Nephron (organoid): ENCODE data around the gene CACNA2D3.

Experiments used
- H3K27ac Mint-ChIP-seq, 3 experiments: 2 replicates each; pipeline ENCODE4 v1.8.0; 2020; ENCODE audit warnings: mixed read lengths in 3 of 3, mild to moderate bottlenecking in 2 of 3, moderate library complexity in 1 of 3
- H3K27me3 Mint-ChIP-seq: 2 replicates; pipeline ENCODE4 v1.8.0; 2021; ENCODE audit warnings: low read depth, mild to moderate bottlenecking, moderate library complexity, mixed read lengths
- H3K36me3 Mint-ChIP-seq: 2 replicates; pipeline ENCODE4 v1.8.0; 2020; ENCODE audit warnings: low read depth, mixed read lengths
- H3K4me1 Mint-ChIP-seq: 2 replicates; pipeline ENCODE4 v1.8.0; 2020; ENCODE audit warnings: mixed read lengths
- H3K4me3 Mint-ChIP-seq, 3 experiments: 2 replicates each; pipeline ENCODE4 v1.8.0; 2020; ENCODE audit warnings: mild to moderate bottlenecking in 3 of 3, mixed read lengths in 3 of 3, moderate library complexity in 2 of 3
- H3K9me3 Mint-ChIP-seq: 2 replicates; pipeline ENCODE4 v1.8.0; 2020; ENCODE audit warnings: mixed read lengths
- CTCF ChIP-seq, 3 experiments: fragments of 200-600 bp; sonication (generic); IDR thresholded peaks; one replicate each; pipeline ENCODE4 v1.5.0; 2021; ENCODE audit warnings: antibody characterized with exemption in 3 of 3; ENCODE audit not compliant: unreplicated experiment in 3 of 3

CACNA2D3 gene

GRCh38 chr3:54900838-54901591 is 778.7 kb downstream of the CACNA2D3 start:
- Mint-ChIP-seq H3K9me3 (no peaks in the 10 kb centered on the region), H3K4me3 (no peak overlapping the region), H3K27ac (peak overlapping the region in 1 of 3 experiments; percentile 30), H3K36me3 (no peaks in the 10 kb centered on the region), H3K27me3 (peaks cover 9% of the 10 kb centered on the region), H3K4me1 (peaks cover 40% of the 10 kb centered on the region)
- no peak for TF ChIP-seq CTCF (IDR thresholded peaks at IDR 0.05; ENCODE audit: unreplicated experiment in 3 of 3)

GRCh38 chr3:54901906-54902685 is 779.7 kb downstream of the CACNA2D3 start:
- peaks cover 13% of the 10 kb centered on the region for H3K27me3 Mint-ChIP-seq
- TF ChIP-seq CTCF (IDR thresholded peaks at IDR 0.05; ENCODE audit: unreplicated experiment in 3 of 3): no peak

GRCh38 chr3:54905261-54905888 is 783.0 kb downstream of the CACNA2D3 start:
- Mint-ChIP-seq H3K4me3 (no peak overlapping the region), H3K36me3 (no peaks in the 10 kb centered on the region), H3K9me3 (no peaks in the 10 kb centered on the region), H3K4me1 (peaks cover 56% of the 10 kb centered on the region), H3K27ac (no peak overlapping the region), H3K27me3 (peaks cover 9% of the 10 kb centered on the region)
- no peak for TF ChIP-seq CTCF (IDR thresholded peaks at IDR 0.05; ENCODE audit: unreplicated experiment in 3 of 3)

More at GRCh38 chr3:54901906-54902685, 779.7 kb downstream of the CACNA2D3 start:
- no peaks in the 10 kb centered on the region for H3K36me3 Mint-ChIP-seq
- peaks cover 50% of the 10 kb centered on the region for H3K4me1 Mint-ChIP-seq
- H3K9me3 Mint-ChIP-seq: no peaks in the 10 kb centered on the region
- no peak overlapping the region for H3K27ac Mint-ChIP-seq
- H3K4me3 Mint-ChIP-seq: no peak overlapping the region

- peaks cover 50% of the 10 kb centered on the region for H3K4me1 Mint-ChIP-seq
- no peak overlapping the region for H3K27ac Mint-ChIP-seq
- no peak for TF ChIP-seq CTCF (IDR thresholded peaks at IDR 0.05; ENCODE audit: unreplicated experiment in 3 of 3)
- no peak overlapping the region for H3K4me3 Mint-ChIP-seq
- no peaks in the 10 kb centered on the region for H3K36me3 Mint-ChIP-seq
- H3K27me3 Mint-ChIP-seq: peaks cover 8% of the 10 kb centered on the region
- no peaks in the 10 kb centered on the region for H3K9me3 Mint-ChIP-seq
Observed at GRCh38 chr3:54905920-54906319, 783.6 kb downstream of the CACNA2D3 start.

GRCh38 chr3:54906763-54907162 is 784.4 kb downstream of the CACNA2D3 start:
- H3K27ac Mint-ChIP-seq: no peak overlapping the region
- no peak overlapping the region for H3K4me3 Mint-ChIP-seq
- no peak for TF ChIP-seq CTCF (IDR thresholded peaks at IDR 0.05; ENCODE audit: unreplicated experiment in 3 of 3)
- H3K27me3 Mint-ChIP-seq: peaks cover 4% of the 10 kb centered on the region
- peaks cover 4% of the 10 kb centered on the region for H3K9me3 Mint-ChIP-seq
- H3K36me3 Mint-ChIP-seq: no peaks in the 10 kb centered on the region
- peaks cover 43% of the 10 kb centered on the region for H3K4me1 Mint-ChIP-seq
